Measurements from ENCODE around the gene STIM1.
"Not testable (repeated sequence)": the region's sequence is repeated elsewhere in the genome, so short reads cannot be mapped to it uniquely, and the experiment has no call there.

STIM1 gene

DNA sequence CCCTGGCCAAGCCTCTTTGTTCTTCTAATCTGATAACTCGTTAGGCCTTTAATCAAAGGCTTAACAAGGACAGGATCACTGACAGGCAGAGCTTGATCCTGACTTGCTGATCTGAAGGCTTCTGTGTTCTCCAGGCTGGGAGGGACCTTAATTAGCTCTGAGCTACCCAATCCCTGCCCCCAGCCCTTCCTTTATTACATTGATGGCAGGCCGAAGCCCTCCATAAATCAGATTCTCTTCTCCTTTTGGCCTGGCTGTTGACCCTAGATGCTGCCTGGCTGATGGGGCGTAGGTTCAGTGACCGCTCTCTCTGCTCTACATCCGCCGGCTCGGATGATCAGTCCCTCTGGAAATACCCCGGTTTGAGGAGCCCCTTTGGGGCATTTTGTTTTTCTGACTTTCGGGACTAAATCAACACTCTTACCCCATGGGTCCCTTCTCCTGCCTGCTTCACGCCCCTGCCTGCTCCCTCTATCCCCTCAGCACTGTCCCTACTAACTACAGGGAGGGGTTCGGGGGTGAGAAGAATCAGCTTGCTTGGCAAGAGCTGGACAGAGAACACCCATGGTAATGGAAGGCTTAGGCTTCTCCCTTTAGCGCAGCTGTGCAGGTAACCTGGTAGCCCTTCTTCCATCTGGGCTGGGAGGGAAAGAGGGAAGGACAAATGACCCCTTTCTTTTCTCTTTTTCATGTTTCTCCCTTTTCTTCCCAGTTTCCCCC is 229.1 kb downstream of the STIM1 start:
- DNase-seq = no peak

DNA sequence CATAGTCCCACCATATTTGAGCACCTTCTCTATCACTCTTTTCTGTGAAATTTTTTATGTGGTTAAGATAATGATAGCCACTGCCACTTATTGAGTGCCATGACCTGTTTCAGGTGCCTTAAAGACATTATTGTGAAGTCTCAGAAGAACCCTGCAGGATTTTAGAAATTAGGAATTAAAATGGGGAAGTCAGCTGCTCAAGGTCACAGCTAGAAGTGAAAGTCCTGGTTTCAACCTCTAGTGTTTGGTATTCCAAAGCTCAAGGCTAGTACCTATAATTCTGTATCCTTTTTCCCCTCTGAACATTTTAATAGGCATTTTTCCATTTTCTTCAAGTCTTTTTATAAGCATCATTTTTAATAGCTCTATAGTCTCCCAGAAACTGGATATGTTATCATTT is 230.1 kb downstream of the STIM1 start:
- DNase-seq = no peak

DNA sequence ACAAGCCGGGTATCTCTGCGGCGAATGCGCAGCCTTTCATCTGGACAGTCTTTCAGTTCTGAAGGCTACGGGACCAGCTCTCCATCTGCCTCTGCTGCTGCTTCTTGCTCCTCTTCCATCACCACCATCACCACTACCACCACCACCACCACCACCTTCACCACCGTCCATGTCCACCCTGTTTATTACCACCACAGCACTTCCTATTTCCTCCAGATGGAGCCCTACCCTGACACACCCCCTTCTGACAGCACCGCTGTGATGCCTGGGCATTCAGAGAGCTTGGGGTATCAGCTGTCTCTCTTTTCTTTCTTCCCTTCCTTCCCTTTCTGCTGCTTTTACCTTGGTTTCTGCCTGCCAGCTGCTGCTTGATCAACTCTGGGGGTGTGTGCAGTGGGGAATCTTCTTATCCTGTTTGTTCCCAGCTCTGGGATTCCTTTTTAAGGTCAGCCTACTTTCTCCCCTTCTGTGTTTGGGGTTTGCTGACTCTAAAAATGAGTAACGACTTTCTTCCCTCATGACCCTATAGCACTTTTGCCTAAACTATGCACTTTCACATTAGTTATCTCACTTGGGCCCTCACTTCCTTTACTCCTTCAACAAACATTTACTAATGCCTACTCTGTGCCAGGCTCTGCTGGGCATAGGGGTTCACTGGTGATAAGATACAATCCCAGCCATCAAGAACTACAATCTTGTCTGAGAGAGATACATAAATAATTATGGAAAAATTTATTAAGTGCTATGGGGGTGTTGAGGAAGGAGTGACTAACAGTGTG is 231.3 kb downstream of the STIM1 start:
- no peak for DNase-seq

DNA sequence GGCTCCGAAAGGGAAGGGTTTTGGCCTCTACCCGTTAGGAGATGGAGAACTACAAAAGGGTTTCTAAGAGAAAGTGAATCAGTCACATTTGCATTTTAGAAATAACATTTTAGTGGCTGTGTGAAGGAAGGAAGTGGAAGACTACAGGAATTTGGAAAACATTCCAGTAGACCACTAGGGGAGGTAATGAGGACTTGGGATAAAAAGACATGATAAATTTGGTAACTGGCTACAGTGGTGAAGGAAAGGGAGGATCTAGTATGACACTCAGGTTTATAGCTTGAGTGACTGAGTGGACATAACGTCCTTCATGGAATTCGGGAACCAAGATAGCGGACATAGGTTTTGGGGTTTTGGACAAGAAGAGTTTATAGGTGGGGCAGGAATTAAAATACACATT is 232.1 kb downstream of the STIM1 start:
- no peak for DNase-seq

DNA sequence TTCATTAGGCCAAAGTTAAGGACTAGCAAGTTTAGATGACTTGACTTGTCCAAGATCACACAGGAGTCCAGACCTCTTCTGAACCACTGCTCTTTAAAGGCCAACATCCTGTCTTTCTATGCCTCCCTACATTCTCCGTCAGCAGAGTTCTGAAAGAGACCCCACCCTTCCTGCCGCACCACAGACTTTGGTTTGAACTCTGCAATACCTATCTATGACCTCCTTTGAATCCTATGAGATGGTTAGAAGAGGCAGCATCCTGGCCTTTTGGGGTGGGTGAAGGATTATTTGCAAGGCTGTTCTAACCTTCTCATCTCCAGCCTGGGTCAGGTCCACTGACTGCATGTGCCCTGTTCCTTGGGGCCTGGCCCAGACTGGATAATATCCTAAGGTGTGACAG is 234.8 kb downstream of the STIM1 start:
- DNase-seq = no peak

DNA sequence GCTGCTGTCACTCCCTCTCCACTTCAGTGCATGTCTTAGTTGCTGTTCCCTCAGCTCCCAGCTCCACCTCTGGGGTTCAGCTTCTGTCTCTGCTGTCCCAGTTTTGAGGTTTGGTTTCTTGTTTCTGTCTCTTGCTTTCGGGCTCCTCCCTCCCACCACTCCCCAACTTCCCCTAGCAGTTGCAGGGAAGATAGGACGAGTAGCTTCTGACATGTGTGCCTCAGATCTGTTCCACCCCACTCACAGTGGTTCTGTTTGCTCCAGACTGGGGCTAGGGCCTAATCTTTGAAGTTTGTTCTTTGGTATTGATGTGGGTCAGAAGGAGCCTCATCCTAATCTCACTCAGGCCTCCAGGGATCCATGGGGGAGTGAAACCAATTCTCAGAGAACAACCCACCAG is 236.6 kb downstream of the STIM1 start:
- no peak for DNase-seq

DNA sequence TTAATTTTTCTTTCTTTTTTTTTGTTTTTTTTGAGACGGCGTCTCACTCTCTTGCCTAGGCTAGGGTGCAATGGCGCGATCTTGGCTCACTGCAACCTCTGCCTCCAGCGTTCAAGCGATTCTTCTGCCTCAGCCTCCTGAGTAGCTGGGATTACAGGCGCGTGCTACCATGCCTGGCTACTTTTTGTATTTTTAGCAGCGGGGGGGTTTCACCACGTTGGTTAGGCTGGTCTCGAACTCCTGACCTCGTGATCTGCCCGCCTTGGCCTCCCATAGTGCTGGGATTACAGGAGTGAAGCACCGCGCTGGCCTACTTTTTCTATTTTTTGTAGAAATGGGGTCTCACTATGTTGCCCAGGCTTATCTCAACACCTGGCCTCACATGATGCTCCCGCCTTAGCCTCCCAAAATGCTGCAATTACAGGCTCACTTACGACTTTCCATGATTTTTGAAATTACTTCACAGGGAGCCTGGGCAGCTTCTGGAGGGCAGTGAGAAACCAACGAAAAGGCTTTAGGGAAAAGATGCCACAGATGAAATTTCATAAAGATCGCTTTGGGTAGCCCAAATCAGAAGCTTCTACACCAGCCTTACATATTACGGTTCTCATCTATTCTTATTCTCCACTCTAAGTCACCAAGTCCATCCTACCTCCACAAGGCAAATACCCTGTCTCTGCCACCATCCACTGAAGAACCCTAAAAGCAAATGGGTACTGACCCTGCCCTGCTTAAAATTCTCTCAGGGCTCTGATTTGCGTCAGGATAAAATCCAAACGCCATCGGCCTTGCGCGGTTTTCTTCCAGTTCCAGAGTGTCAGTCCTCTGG is 238.3 kb downstream of the STIM1 start:
- DNase-seq = peak; percentile 27

DNA sequence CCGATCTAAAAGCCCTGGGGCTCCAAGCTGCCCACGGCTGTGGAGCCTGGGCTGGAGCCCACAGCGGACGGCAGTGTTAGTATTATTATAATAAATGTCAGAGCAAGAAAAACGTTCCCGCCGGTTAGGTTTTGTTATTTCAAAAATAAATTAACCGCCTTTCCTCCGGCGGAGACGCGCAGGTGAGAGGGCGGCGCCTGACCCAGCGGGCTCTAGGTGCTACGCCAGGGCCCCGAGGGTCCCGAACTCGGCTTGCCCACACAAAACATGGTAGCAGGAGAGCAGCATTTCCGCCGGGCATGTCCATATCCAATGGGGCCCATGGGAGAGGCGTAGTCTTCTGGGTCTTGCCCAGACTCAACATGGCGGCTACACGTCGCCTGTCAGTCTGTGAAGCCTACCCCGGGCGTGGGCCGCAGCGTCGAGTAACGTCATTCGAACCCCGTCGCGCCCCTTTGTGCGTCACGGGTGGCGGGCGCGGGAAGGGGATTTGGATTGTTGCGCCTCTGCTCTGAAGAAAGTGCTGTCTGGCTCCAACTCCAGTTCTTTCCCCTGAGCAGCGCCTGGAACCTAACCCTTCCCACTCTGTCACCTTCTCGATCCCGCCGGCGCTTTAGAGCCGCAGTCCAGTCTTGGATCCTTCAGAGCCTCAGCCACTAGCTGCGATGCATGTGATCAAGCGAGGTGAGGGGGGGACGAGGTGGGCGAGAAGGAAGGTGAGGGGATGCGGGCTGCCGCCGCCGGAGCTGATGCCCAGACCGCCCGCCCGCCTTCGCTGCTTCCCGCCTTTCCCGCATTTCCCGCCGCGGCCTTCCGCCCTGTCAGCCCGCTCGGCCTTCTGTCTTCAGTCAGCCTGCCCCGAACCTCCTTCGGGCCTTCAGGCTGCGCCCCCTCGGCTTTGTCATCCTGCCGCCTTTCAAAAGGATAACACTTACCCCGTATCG is 239.2 kb downstream of the STIM1 start, which contains the start of gene RRM1:
RRM1 (plus strand) TSS at position 452 of the 944 bp plus-strand sequence; CDS start at position 666, 214 bp downstream.
- DNase-seq = peak; percentile 98

DNA sequence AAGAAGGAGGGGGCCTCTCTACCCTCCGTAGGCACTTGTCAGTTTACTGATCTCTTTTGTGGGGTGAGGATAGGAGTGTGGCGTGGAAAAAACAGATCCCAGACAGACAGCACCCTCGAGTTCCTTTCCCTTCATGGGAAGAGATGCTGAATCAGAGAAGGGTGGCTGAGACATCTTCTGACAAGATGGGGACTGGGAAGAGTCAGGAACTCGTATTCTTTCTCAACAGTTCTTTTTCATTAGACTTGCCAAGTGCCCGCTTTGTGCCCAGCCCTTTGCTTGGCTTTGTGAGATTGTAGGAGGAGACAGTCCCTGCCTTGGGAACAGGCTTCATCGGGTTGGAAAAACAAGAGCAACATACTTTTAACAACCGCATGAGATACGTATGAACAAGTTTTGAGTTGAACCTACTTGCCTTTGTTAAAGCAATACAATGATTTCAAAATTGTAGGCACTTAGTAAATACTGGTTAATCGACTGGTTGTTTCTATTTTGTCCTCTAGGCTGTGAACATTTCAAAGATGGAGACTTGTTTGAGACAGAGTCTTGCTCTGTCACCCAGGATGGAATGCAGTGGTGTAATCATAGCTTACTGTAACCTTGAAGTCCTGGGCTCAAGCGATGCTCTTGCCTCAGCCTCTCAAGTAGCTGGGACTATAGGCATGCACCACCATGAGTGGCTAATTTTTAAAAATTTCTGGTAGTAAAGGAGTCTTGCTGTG is 240.2 kb downstream of the STIM1 start:
- peak; percentile 22 for DNase-seq

DNA sequence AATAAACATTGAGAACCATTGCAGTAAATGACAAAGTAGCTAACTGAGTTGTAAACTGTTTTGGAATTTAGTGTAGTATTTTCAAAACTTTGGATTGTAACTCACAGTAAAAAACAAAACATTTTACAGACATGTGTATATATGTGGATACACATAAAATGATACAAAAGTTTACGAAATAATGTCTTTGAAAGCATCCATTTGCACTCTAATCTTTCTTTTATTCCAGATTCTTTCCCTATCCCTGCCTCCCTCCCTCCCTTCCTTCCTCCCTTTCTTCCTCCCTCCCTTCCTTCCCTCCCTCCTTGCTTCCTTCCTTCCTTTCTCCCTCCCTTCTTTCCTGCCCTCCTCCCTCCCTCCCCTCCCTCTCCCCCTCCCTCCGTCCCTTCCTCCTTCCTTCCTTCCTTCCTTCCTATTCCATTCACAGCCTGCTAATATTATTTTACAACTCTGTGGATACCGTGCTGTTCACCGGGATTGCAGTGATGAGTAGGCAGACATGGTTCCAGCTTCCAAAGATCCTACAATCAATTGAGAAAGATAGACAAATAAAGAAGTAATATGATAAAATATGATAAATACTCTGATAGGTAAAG is 242.7 kb downstream of the STIM1 start:
- no peak for DNase-seq

DNA sequence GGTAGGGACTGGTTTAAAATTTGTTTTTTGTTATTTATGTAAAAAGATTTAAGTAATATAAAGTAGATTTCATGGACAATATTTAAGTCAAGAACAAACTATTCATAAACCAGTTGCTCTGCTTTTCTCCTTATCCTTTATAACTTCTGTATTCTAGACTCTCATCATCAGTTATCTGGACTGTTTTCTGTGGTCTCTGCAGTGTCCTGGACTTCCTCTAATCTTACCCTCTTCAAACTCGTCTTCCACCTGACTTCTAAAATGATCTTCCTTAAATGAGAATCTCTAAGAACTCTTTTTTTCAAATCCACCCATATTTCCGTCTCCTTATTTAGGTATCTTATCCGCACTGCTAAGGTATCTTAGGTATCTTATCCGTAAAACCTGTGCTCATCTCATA is 247.2 kb downstream of the STIM1 start:
- no peak for DNase-seq

DNA sequence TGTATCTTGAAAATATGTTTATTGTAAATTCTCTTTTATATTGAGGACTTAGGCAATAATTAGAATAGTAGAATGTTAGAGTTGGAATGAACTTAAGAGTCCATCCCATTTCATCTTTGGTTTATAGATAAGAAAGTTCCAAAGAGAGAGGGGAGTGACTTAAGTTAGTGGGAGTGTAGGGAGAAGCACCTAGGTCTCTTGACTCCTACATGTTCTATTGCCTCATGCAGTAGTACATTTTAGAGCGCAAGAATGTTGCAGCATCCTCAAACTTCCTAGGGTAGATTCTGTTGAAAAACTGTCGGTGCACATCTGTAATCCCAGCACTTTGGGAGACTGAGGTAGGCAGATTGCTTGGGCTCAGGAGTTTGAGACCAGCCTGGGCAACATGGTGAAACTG is 247.8 kb downstream of the STIM1 start:
- no peak for DNase-seq

DNA sequence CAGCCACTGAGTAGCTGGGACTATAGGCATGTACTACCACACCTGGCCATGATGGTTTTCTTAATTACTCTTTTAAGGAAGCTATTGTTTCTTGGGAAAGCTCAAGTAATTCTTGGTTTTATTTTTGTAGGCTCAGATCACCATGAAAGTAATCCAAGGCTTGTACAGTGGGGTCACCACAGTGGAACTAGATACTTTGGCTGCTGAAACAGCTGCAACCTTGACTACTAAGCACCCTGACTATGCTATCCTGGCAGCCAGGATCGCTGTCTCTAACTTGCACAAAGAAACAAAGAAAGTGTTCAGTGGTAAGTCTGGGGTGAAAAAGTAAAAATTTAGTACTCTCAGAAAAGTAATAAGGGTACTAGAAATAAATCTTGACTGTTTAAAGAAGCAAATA is 250.5 kb downstream of the STIM1 start:
- DNase-seq = no peak

DNA sequence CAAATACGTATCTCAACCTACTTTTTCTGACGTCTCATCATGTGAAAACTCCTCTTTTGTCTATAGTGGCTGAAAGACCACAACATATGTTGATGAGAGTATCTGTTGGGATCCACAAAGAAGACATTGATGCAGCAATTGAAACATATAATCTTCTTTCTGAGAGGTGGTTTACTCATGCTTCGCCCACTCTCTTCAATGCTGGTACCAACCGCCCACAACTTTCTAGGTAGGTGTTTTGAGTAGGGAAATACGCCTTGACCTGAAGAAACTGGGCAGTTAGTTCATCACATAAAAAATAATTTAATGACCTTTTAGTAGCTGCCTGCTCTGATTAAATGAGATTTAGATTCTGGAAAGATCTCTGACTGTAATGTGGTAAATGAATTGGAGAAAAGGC is 256.4 kb downstream of the STIM1 start:
- DNase-seq = no peak

DNA sequence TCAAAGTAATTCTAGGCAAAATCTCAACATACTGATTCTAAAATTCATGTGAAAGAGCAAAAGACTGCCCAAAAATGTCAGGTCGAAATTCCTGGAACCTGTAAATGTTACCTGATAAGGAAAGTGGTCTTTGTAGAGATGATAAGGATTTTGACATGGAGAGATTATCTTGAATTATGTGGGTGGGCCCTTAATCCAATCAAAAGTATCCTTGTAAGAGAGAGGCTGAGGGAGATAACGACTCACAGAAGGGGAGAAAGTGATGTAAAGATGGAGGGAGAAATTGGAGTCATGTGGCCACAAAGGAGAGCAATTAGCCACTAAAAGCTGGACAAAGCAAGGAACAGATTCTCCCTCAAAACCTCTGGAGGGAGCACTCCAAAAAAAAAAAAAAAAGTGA is 259.7 kb downstream of the STIM1 start:
- no peak for DNase-seq

DNA sequence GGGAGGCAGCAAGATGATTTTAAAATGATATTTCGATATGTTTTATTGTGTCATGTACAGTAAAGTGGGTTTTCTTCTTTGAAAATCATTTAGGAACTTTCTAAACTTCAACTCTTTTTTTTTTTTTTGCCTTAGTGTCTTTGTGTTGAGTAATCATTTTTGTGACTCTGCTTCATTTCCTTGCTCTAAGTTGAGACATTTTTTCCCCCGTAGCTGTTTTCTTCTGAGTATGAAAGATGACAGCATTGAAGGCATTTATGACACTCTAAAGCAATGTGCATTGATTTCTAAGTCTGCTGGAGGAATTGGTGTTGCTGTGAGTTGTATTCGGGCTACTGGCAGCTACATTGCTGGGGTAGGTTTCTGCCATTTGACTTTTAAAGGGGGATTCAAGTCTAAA is 262.6 kb downstream of the STIM1 start:
- DNase-seq = no peak

DNA sequence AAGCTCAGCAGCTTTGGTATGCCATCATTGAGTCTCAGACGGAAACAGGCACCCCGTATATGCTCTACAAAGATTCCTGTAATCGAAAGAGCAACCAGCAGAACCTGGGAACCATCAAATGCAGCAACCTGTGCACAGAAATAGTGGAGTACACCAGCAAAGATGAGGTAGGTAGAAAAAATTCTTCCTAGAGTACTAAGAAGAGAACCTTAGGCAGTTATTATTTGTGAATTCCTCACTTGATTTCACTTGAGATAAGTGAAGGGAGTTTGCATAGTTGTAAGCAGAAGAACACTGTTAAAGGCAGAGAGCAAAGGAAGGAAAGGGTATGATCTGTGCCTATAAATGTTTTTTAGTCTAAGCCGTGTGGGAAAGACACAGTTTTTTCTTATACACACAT is 267.8 kb downstream of the STIM1 start:
- DNase-seq = no peak

DNA sequence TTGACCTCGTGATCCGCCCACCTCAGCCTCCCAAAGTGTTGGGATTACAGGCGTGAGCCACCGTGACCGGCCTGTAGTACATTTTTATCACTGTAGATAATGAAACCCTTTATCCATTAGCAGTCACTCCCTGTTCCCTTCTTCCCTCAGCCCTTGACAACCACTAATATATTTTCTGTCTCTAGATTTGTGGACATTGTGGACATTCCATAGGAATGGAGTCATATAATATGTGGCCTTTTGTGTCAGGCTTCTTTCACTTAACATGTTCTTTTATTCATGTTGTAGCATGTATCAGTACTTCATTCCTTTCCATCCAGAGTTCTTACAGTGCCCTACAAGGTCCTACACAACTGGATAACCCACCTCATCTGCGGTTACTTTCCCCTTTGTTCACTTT is 269.7 kb downstream of the STIM1 start:
- no peak for DNase-seq

DNA sequence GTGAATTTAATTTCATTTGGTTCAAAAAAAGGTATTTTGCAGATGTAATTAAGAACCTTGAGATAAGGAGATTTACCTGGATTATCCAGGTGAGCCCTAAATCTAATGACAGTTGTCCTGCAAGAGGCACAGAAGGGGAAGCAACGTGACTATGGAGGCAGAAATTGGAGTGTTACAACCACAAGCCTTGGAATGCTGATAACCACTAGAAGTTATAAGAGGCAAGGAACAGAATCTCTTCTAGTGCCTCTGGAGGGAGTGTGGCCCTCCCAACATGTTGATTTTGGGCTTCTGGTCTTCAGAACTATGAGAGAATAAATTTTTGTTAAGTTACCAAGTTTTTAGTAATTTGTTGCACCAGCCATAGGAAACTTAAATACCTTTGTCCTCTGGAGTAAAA is 271.9 kb downstream of the STIM1 start:
- DNase-seq = no peak

DNA sequence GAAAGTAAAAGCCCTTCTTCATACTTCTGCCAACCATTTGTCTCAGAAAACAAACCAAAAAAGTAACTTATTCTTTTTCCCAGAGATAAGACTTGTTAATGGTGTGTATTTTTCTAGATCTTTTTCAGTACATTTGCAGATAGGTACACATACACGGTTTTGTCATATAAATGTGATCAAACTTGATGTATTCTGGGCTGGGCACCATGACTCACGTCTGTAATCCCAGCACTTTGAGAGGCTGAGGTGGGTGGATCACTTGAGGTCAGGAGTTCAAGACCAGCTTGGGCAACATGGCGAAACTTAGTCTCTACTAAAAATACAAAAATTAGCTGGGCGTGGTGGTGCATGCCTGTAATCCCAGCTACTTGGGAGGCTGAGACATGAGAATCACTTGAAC is 274.8 kb downstream of the STIM1 start:
- not testable (repeated sequence) for DNase-seq

DNA sequence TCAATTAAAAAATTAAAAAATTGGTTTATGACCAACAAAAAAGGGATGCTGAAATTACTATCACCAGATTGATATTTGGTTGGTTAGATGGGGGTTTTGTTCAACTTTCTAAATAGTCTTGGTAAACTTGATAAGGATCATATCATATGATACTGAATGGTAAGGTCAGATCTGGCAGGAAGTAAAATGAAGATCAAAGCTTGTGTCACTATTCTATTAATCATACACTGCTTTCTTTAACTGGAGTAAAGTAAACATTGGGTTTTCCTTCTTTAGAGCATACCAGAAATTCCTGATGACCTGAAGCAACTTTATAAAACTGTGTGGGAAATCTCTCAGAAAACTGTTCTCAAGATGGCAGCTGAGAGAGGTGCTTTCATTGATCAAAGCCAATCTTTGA is 279.3 kb downstream of the STIM1 start:
- no peak for DNase-seq
